Lower lobe of right lung (tissue), 2 donors: ENCODE results near the gene BMPR1B. TPM values are rescaled to one million over a fixed set of nuclear protein-coding genes. Genes with fewer than 3 reads are reported as not detected.

Experiments
- ATAC-seq, 2 donors: fragments of 200-7000 bp; cut with Tn5 transposase; one replicate each; pipeline ENCODE4 v1.9.1; 2020 to 2022; ENCODE audit warnings: mild to moderate bottlenecking in 2 of 2, moderate library complexity in 2 of 2
- DNase-seq: peaks from one replicate; pipeline ENCODE4 v3.0.0-alpha.2; 2020
- H3K27ac ChIP-seq: fragments of 200-600 bp; one replicate; pipeline ENCODE4 v1.8.0; 2022
- H3K27me3 ChIP-seq: fragments of 200-600 bp; one replicate; pipeline ENCODE4 v1.8.0; 2022; ENCODE audit warnings: low read depth
- H3K36me3 ChIP-seq: fragments of 200-600 bp; one replicate; pipeline ENCODE4 v1.8.0; 2022; ENCODE audit warnings: mild to moderate bottlenecking
- H3K4me1 ChIP-seq: fragments of 200-600 bp; one replicate; pipeline ENCODE4 v1.8.0; 2022
- H3K4me3 ChIP-seq: fragments of 200-600 bp; one replicate; pipeline ENCODE4 v1.8.0; 2022; ENCODE audit warnings: mild to moderate bottlenecking
- H3K9me3 ChIP-seq: fragments of 200-600 bp; one replicate; pipeline ENCODE4 v1.8.0; 2022
- intact Hi-C: fragments of 100-400 bp; cut with DNase I; formaldehyde crosslinking; loops from one replicate; pipeline ENCODE4 v1.11.0; 2022
- total RNA-seq: library from RNA; stranded (reverse); fragmentation: NEBNext Ultra II Directional; extraction: Animal tissue kit (Norgen Biotek cat#: 25700); gene quantifications from one replicate; pipeline ENCODE4 v1.2.1, GENCODE V29; 2021
- TF ChIP-seq, protein P1 (sequence below): fragments of 200-600 bp; IDR thresholded peaks from one replicate; pipeline ENCODE4 v1.8.0; 2022; ENCODE audit warnings: antibody characterized with exemption, mild to moderate bottlenecking
- donor health status: DM: no; HTN: yes; CAD: no; lungs with severe emphysema.

Gene BMPR1B
- total RNA-seq, 1 donor from 2014 or later: 6.0 TPM

GRCh38 chr4:94911106-94911505 lies 153.4 kb downstream of the BMPR1B start:
- DNase-seq (no peak), ATAC-seq (no peak)
- peaks cover 2% of the 10 kb centered on the region for H3K9me3 ChIP-seq
- no peaks in the 10 kb centered on the region for H3K27me3 ChIP-seq
- TF ChIP-seq, protein P1, sequence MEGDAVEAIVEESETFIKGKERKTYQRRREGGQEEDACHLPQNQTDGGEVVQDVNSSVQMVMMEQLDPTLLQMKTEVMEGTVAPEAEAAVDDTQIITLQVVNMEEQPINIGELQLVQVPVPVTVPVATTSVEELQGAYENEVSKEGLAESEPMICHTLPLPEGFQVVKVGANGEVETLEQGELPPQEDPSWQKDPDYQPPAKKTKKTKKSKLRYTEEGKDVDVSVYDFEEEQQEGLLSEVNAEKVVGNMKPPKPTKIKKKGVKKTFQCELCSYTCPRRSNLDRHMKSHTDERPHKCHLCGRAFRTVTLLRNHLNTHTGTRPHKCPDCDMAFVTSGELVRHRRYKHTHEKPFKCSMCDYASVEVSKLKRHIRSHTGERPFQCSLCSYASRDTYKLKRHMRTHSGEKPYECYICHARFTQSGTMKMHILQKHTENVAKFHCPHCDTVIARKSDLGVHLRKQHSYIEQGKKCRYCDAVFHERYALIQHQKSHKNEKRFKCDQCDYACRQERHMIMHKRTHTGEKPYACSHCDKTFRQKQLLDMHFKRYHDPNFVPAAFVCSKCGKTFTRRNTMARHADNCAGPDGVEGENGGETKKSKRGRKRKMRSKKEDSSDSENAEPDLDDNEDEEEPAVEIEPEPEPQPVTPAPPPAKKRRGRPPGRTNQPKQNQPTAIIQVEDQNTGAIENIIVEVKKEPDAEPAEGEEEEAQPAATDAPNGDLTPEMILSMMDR: no peak
- no peak overlapping the region for H3K27ac ChIP-seq
- no peaks in the 10 kb centered on the region for H3K36me3 ChIP-seq
- H3K4me3 ChIP-seq: no peak overlapping the region
- no peaks in the 10 kb centered on the region for H3K4me1 ChIP-seq
- intact Hi-C loops: no loop called here

- TF ChIP-seq, protein P1: no peak
- DNase-seq (no peak), ATAC-seq (no peak)
- Histone ChIP-seq H3K4me3 (no peak overlapping the region), H3K36me3 (no peaks in the 10 kb centered on the region), H3K4me1 (no peaks in the 10 kb centered on the region), H3K27ac (no peak overlapping the region), H3K27me3 (no peaks in the 10 kb centered on the region), H3K9me3 (peaks cover 10% of the 10 kb centered on the region)
- intact Hi-C loops: no loop called here
Measured at GRCh38 chr4:94912606-94913005, 154.9 kb downstream of the BMPR1B start.

DNA sequence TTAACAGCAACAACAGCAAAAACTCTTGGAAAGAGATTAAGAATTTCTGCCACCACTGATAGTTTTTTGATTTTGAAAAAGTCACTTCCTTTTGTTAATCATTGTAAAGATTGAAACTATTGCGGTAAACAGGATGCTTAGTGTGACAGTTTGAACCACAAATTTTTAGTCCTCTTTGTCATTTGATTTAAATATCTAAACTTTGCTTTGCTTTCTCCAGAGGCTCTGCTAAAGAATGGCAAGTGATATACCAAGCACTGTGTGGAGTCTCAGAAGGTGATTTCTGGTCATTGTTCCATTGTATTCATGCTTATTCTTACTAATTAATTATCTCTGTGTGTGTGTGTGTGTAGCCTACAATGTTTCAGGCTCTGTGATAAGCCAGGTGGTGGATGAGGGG lies 155.6 kb downstream of the BMPR1B start:
- H3K9me3 ChIP-seq: peaks cover 10% of the 10 kb centered on the region
- no peak overlapping the region for H3K27ac ChIP-seq
- no peaks in the 10 kb centered on the region for H3K27me3 ChIP-seq
- intact Hi-C loops: no loop called here
- no peaks in the 10 kb centered on the region for H3K4me1 ChIP-seq
- TF ChIP-seq, protein P1: no peak
- H3K36me3 ChIP-seq: no peaks in the 10 kb centered on the region
- ATAC-seq: no peak
- DNase-seq: no peak
- no peak overlapping the region for H3K4me3 ChIP-seq

DNA sequence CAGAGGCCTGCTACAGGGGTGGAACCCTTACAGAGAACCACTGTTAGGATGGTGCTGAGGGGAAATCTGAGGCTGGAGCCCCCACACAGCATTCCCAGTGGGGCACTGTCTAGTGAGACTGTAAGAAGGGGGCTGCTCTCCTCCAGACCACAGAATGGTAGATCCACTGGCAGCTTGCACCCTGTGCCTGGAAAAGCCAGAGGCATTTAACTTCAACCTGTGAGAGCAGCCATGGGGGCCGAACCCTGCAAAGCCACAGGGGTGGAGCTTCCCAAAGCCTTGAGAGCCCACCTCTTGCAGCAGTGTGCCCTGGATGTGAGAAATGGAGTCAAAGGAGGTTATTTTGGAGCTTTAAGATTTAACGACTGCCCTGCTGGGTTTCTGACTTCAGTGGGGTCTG lies 159.4 kb downstream of the BMPR1B start:
- no peak for ATAC-seq
- TF ChIP-seq, protein P1: no peak

DNA sequence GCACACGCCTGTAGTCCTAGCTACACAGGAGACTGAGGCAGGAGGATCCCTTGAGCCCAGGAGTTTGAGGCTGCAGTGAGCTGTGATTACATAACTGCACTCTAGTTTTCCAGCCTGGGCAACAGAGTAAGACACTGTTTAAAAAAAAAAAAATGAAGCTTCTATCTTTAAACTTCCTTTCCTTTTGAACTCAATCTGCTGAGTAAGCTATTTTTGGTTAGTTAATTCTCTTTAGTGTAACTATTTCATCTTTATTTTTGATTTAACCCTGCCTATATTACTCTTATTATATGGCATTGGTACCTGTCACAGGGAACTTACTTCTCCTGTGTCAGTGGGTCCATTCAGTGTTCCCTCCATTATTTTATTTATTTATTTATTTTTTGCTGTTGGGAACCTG lies 160.8 kb downstream of the BMPR1B start:
- H3K36me3 ChIP-seq: no peaks in the 10 kb centered on the region
- no peaks in the 10 kb centered on the region for H3K27me3 ChIP-seq
- ATAC-seq (no peak), DNase-seq (no peak)
- no peaks in the 10 kb centered on the region for H3K4me1 ChIP-seq
- H3K27ac ChIP-seq: no peak overlapping the region
- H3K4me3 ChIP-seq: no peak overlapping the region
- intact Hi-C loops: no loop called here
- TF ChIP-seq, protein P1: no peak
- peaks cover 10% of the 10 kb centered on the region for H3K9me3 ChIP-seq

More for the DNA sequence above, 159.4 kb downstream of the BMPR1B start:
- peaks cover 10% of the 10 kb centered on the region for H3K9me3 ChIP-seq
- H3K27ac ChIP-seq: no peak overlapping the region
- intact Hi-C loops: no loop called here
- H3K27me3 ChIP-seq: no peaks in the 10 kb centered on the region
- no peak overlapping the region for H3K4me3 ChIP-seq
- H3K36me3 ChIP-seq: no peaks in the 10 kb centered on the region
- no peak for DNase-seq
- H3K4me1 ChIP-seq: no peaks in the 10 kb centered on the region

DNA sequence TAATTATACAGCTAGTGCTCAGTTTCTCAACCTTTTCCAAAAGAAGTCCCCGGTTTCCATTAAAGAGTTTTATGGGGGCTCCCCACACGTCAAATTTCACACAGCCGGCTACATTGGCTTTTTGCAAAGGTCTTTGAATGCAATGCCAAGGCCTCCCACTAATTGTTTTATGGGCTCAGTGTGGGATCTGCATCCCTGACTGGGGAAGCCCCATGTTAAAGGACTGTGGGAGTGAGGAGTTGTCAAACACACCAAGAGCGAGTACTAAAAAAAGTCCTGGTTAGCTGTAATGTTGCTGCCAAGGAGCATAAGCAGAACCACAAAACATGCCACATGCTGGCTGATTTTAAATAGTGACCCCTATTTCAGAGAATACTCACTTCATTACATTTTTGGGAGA lies 162.6 kb downstream of the BMPR1B start:
- TF ChIP-seq, protein P1: no peak
- Histone ChIP-seq H3K36me3 (no peaks in the 10 kb centered on the region), H3K4me3 (no peak overlapping the region), H3K27me3 (no peaks in the 10 kb centered on the region), H3K4me1 (no peaks in the 10 kb centered on the region), H3K9me3 (peaks cover 10% of the 10 kb centered on the region), H3K27ac (no peak overlapping the region)
- ATAC-seq (no peak), DNase-seq (no peak)
- intact Hi-C loops: no loop called here
